Activated CD4-positive, CD25-positive, alpha-beta regulatory T cell treated with anti-CD3 and anti-CD28 coated beads, Interleukin-2, amount 50 U/mL, for 24 hours (primary cell): Measurements from ENCODE around the gene KRT76.
"Not testable (repeated sequence)": the region's sequence is repeated elsewhere in the genome, so short reads cannot be mapped to it uniquely, and the experiment has no call there.

ENCODE experiments used
- ATAC-seq, 2 donors: fragments of 150-1000 bp; cut with Tn5 transposase; one replicate each; pipeline ENCODE4 v1.10.0; 2021; ENCODE audit warnings: mild to moderate bottlenecking in 1 of 2, moderate library complexity in 1 of 2

Gene KRT76

DNA sequence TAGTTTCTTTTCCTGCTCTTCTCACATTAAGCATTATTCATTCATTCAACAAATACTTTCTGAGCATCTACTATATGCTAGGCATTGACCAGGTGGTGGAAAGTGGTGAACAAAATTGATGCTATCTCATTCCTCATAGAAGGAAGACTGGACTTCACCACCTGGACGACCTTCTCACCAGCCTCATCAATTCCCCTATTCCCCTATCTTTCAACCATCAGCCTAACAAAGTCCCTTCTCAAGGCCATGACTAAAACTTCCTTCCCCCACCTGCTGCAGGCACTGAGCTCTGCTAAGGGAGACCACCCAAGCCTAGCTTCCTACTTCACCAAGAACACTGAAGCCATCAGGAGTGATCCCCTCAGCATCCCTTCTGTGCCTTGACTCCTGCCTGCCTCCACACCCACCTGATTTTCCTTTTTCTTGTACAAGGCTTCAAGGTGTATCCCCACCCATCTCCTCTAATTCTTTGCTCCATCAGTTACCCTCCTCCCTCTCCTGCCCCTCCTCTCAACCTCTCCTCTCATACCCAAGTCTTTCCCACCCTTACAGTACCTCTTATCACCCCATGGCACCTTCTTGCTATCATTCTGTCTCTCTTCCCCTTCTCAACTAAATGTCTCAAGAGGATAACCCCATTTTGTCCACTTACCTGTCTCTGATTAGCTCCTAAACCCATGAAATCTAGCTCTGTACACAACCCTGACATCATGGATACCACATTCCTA lies 19.5 kb downstream of the KRT76 start:
- no peak for ATAC-seq

DNA sequence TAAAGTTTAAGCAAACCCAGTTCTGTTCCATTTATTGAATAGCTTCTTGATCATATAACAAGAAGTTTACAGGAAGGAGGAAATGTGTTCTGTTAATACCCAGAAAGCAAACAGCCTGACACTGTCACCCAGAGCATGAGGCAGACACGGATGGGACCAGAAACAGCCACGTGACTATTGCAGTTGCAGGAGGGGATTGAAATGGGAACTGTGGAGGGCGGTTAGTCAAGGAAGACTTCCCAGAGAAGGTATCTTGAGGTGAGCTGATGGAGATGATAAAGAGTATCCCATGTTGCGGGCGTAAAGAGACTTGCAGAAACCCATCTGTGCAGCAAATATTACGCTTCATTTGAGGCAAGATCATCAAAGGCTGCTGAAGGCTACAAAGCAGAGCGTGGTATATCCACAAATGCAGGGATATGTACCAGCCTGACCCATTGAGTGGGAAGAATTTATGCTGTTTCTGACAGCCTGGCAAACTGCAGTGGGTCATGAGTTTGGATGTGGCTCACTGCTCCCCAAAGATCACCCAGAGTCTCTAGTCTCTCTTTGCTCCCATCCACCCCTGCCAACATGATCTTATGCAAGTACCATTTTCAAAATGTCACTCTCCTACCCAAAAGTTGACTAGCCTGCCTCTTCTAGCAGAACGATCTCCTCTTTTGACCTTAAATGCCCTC lies 20.7 kb downstream of the KRT76 start:
- ATAC-seq = no peak

DNA sequence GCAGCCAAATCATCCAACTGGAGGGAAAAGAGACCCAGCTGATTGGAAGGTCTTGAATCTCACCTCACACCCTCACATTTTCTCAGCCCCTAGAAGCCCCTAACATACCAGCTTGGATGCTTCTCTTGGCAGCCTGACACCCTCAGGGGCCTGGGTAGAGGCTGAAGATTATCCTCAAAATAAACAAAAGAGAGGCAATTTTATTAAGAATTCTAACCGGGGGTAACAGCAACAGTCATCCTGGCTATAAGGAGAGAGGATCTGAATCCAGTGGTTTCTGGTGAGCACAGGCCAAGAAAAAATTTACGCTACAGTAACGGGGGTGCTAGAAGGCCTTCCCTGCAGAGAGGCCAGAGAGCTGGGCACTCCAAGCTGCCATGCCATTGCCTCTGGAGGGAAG lies 21.6 kb downstream of the KRT76 start:
- no peak for ATAC-seq

DNA sequence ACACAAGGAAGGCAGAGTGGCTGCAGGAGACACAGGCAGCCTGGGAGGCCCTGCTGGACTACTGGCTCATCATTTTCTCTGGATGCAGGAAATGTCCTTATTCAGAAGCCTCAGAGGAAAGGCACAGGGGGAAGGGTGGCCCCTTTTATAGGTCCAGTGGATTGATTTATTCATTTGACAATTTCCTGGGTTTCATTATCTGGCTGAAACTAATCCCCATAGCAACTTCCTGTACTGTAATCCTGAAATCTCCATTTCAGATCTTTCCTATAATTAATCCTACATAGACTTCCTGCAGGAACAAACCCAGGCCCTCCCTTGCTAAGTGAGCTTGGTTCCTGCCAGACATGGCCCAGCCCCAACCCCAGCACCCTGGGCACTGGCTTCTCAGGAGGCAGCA lies 23.0 kb downstream of the KRT76 start:
- ATAC-seq = no peak

DNA sequence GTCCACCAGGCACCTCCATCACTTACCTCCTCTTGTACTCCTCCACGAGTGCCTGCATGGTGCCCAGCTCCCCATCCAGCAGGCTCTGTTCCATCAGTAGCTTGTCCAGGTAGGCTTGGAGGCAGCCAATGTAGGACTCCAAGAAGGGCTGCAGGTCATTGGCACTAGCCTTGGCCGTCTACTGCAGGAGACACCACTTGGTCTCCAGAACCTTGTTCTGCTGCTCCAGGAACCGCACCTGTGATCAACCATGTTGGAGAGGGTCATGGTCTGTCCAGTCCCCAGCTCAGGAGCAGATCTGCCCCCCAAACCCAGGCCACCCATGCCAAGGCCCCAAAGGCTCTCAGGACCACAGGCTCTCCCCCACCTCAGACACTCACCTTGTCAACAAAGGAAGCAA lies 23.9 kb downstream of the KRT76 start:
- ATAC-seq = no peak

DNA sequence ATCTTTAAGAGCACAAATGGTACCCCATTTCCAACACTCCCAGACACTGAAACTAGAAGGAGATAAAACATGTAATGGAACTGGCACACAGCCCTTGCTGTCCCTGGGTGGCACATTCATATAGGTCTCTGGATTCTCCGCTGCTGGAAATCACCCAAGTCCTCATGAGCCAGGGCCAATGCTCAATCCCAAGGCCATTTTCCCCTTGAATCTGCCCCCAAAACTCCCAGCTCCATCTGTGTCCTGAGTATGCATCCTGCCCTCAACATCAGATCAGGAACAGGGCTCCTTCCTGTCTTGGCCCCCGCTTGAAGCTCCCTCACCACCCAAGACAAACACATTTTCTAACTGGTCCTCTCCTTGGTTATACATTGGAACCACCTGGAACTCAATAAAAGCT lies 24.6 kb downstream of the KRT76 start:
- no peak for ATAC-seq

DNA sequence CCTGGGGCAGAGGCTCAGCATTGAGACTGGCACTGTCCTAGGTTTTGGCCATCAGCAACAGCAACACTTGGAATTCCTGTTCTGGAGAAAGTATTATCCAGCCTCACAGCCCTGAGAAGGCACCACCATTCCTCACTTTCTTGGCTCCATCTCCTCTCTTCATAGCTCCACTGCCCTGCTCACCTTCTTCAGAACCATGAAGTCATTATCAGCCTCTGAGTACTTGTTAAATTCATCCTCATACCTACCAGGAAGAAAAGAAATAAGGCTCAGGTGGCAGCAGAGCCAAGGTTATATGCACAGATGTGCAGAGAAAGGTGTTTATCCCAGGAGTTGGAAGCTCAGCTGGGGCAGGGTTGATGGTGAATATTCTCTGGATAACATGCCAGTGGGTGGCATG lies 25.4 kb downstream of the KRT76 start:
- no peak for ATAC-seq

DNA sequence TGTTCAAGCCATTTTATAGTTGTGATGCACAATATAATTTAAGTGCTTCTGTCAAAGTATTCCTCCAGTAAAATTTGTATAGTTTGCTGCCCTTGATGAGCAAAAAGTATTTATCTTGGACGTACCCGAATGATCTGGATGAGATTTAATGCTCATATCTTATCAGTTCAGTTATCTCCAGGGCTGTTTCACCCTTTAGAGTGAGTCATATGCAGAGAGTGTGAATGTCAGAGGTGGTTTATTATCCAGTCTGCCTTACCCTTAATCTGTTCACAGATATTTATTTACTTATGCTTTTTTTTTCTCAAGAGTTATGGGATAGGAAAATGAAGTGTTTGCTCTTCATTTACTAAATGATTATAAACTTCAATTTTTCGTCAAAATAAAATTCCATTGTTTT lies 26.6 kb downstream of the KRT76 start:
- ATAC-seq = not testable (repeated sequence)

DNA sequence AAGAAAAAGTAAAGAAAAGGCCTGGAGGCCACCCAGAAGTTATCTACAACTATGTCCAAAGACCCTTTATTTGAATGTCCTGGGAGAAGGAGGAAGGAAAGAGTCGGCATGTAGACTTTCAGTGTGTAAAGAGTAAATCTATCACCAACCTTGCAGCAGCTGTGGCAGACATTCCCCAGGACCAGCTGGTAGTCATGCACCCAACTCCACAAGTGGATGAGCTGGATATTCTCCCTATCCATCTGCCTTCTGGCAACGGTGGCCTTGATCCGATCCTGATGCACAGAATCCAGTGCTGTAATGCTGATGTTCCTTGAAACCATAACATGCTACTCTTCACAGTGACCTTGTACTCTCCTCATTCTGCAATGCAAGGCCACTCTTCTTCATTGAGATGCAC lies 27.3 kb downstream of the KRT76 start:
- no peak for ATAC-seq

DNA sequence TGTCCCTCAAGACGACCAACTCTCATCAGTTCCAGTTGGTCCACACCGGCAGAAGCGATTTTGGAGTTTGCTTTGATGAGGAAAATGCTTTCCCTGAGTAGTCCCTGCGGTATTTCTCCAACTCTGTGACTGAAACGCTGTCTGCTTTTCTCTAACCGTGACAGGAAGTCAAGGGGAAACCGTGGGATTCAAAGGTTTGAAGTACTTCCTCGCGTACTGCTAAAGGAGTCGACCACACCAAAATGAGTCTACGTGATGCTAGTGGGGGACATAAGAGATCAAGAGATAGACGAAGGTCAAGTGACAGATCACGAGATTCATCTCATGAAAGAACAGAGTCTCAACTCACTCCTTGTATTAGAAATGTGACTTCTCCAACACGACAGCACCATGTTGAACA lies 28.6 kb downstream of the KRT76 start:
- no peak for ATAC-seq

DNA sequence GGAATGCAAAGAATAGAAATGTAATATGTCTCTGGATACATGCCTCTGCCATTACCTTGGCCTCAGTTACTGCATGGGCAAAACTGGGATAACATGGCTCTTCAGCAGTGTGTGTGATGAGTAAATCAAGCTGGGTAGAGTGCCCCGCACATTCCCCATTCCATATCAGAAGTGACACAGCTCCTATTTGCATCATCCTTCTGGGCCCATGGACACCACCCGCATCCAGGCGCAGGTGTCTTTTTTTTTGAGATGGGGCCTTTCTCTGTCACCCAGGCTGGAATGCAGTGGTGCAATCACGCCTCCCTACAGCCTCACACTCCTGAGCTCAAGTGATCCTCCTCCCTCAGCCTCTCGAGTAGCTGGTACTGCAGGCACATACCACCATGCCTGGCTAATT lies 31.6 kb downstream of the KRT76 start:
- ATAC-seq = no peak

DNA sequence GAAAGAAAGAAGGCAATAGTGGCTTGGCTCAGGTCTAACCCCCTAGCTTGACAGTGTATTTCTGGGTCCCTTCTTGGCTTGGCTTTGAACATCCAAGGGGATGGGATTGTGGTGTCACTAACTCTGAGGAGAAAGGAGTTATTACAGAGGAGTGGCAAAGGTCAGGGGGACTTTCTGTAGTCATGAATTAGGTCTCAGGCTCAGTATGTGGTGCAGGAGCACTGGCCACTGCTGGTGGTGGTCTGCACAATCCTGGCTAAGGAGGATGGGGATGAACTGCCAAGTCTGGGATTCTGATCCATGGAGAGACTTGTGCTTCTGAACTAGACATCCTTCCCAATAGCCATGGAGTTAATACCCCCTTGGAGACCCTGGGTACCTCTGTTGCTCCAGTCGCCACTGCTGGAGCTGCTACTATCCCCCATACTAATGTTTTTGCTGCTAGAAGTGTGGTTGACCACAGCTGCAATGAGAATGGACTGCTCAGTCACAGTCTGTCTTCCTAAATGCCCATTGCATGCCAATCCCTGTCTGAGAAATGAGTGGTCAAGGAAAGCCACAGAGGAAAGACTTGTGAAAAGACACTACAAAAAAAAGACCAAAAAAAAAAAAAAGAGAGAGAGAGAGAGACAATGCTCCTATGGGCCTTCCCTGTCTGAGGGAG lies 32.5 kb downstream of the KRT76 start:
- no peak for ATAC-seq

DNA sequence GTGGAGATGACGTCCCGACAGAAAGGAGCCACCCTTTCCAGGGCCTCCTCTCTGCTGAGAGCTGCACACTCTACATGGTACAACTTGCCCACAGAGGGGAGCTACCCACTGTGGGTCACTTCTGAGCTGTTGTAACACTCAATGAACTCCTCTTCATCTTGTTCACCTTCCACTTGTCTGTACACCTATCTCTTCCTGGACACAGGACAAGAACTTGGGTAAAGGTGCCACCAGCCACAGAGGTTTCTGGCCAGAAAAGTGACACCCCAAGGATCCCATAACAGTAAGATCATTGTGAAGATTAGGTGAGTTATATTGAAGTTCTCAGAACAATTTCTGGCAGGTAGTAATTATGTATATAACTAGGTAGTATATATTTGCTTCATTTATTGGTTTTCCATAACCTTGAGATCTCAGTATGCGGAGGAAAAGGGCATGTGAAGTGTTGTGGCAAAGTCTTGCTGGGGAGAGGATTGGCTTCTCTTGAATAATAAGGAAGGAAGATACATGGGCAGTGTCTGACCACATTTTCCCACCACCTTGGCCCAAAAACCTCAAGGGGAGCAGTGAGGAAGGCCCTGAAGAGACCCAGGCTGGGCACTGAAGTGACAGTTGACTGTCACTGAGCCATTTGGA lies 34.2 kb downstream of the KRT76 start:
- no peak for ATAC-seq

DNA sequence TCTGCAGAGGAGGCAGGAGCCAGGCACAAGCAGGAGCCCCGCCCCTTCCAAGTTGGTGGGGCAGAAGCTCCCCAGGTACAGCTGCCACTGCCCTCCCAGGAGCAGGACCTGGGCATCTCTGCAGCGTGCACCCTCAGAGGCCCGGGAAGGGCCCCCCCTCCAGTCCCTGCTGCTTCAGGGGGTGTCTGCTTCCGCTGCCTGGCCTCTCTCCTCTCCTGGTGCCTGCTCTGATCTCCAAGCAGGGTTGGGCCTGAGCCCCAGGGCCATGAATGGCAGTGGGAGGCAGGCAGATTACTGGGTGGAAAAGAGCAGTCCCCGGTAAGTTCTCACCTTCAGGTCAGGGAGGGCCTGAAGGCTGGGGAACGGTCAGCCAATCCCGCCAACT lies 35.0 kb downstream of the KRT76 start:
- no peak for ATAC-seq

DNA sequence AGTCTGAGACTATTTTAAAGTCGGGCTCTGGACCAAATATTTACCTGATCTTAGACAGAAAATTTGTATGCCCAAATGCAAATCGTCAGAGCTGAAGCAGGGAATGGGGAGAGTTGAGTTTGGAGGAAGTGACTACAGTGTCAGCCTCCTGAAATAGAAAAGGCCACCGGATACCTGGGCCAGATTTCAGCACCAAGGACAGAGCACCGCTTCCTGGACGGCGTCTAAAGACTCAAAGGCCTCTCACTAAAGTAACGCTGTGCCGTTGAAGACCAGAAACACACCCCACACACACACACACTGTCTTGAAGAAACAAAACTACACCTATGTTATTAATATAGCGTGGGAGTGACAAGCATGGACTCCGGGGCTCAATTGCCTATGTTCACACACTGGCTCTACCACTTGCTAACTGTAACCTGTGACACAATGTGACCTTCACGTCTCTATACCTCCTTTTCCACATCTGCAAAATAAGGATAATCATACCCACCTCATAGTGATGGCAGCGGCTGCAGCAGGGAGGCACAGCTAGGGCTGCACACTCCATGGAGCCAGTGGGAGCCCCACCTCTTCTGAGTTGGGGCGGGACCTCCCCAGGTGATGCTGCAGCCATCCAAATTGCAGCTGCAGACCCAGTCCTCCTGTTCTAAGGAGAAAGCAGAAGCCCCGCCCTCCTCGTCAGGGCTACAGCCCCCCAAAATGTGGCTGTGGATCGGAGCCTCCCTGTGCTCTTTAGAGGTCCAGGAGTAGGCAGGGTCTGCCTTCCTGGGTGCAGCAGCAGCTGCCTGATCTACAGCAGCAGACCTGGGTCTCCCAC lies 35.6 kb downstream of the KRT76 start:
- ATAC-seq = no peak

DNA sequence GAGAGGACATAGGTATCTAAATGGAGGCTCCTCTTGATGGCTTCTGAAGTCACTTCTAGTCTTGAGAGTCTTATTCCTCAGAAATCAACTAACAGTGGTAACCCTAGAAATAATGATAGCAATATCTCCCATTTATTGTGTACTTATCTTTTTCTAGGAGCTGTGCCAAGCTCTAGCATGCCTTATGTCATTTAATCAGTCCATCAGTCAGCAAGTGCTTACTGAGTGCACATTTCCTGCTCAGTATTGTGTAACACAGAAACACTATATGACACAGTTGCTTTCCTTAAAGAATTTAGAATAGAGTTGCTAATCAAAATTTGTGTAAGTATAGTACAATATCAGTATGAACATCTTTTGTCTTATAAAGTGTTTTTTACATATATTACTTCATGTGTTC lies 36.6 kb downstream of the KRT76 start:
- ATAC-seq = no peak

DNA sequence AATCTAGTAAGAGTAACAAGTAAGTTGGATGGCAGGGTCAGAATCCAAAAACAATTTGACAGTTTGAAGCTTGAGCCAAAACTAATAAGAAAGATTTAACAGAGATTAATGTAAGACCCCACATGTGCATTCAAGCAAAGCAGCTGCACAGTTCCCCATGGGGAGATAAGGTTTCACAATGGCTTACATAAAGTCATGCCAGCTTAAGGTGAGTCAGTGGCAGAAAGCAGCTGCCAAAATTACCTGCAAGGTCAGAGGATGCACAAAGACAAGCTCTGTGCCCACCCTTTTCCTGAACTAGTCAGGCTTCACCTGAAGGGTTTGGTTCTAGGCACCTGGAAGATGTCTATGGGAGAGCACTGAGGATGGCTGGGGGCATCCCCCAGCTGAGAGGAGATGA lies 37.2 kb downstream of the KRT76 start:
- no peak for ATAC-seq

DNA sequence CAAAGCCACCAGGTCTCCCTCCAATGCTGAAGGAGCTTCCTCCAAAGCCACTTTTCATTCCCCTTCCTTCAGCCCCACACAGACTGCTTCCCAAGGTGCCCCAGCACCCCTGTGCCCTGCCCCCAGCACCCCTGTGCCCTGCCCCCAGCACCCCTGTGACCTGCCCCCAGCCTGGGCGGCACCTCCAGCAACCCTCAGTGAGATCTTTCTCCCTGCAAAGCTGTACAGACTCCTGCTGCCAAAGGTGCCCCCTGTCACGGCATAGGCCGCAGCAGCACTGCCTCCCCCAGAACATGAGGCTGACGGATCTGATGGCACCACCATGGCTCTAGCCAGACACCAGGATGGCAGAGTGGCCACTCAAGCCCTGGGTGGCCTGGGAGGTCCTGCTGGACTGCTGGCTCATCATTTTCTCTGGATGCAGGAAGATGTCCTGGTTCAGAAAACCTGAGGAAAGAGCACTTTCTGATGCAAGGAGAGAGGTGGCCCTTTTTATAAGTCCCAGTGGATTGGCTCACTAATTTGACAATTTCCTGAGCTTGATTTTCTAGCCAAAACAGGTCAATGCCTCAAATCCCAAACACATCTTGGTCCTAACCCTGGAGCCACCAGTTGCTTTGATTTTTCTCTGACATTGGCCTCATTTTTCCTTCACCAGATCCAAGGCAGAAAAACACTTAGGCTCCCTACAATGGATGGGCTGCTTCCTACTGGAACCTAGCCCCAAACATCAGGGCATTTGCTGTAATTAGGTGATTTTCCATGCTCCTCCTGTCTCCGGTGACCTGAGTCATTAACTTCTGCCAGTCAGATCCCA lies 41.1 kb downstream of the KRT76 start:
- no peak for ATAC-seq

DNA sequence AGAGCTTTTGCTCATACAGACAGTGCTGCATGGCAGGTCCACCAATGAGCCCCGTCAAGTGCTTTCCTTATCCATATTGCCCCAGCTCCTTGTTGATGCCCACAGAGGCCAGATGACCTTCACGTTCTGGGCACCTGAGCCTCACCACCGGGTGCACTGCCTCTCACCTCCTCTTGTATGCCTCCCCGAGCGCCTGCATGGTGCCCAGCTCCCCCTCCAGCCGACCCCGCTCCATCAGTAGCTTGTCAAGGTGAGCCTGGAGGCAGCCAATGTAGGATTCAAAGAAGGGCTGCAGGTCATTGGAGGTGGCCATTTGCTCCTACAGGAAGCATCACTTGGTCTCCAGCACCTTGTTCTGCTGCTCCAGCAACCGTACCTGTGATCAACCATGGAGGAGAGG lies 42.0 kb downstream of the KRT76 start:
- no peak for ATAC-seq

DNA sequence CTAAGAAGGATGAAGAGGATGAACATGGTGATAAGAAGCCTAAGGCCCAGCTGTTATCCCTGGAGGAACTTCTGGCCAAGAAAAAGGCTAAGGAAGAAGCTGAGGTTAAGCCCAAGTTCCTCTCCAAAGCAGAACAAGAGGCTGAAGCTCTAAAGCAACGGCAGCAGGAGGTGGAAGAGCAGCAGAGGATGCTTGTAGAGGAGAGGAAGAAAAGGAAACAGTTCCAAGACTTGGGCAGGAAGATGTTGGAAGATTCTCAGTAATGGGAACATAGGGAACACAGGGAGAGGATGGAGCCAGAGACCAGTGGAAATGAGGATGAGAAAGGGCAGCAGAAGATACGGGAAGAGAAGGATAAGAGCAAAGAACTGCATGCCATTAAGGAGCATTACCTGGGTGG lies 46.4 kb downstream of the KRT76 start:
- no peak for ATAC-seq

DNA sequence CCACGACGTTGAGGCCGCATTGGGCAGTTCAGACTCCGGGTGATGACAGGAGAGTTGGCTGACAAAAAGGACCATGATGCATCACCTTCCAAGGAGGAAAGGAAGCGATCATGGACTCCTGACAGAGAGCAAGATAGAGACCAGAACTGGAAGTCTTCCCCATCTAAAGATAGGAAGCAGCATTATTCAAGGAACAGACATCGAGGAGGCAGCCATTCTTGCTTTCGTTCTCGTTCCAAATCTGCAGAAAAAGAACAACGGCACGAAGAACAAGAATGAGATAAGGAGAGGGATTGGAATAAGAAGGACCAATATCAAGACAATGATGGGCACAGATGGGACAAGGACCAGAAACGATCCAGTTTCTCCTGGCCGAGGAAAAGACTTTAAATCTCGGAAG lies 46.8 kb downstream of the KRT76 start:
- no peak for ATAC-seq

DNA sequence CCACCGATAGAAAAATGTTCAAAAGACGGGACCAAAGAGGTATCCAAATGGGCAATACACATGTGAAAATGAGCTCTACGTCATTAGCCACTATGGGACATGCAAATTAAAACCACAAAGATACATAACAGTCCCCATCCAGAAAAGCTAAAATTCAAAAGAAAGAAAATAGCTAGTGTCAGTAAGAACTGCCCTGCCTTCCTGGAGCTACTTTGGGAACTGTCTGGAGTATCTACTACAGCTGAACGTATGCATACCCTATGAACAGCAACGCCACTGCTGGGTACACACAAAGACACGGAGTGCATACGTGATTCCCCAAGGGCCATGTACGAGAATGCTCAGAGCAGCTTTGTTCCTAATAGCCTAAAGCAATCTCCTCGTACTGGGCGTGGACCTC lies 48.0 kb downstream of the KRT76 start:
- no peak for ATAC-seq
